NCI-H128 (cell line): ENCODE results near the gene CDC40.
"Not testable (repeated sequence)": the region's sequence is repeated elsewhere in the genome, so short reads cannot be mapped to it uniquely, and the experiment has no call there.

Experiments used
- DNase-seq: peaks from one replicate; lab custom pipeline; 2025; ENCODE audit not compliant: unreplicated experiment; lab: John Stamatoyannopoulos, UW

Gene CDC40

GRCh38 chr6:110198561-110198960 lies 18.3 kb downstream of the CDC40 start:
- DNase-seq = no peak

GRCh38 chr6:110201151-110201884 lies 21.1 kb downstream of the CDC40 start:
- DNase-seq = no peak

GRCh38 chr6:110207652-110208051 lies 27.4 kb downstream of the CDC40 start:
- no peak for DNase-seq

GRCh38 chr6:110211753-110212152 lies 31.5 kb downstream of the CDC40 start:
- no peak for DNase-seq

- no peak for DNase-seq
Measured at GRCh38 chr6:110214338-110214737, 34.1 kb downstream of the CDC40 start.

GRCh38 chr6:110216140-110216539 lies 35.9 kb downstream of the CDC40 start:
- DNase-seq = no peak

- no peak for DNase-seq
Measured at GRCh38 chr6:110217266-110217665, 37.0 kb downstream of the CDC40 start.

GRCh38 chr6:110221738-110222137 lies 41.5 kb downstream of the CDC40 start:
- no peak for DNase-seq

GRCh38 chr6:110226261-110226660 lies 46.0 kb downstream of the CDC40 start:
- no peak for DNase-seq

GRCh38 chr6:110232450-110232849 lies 52.2 kb downstream of the CDC40 start:
- DNase-seq = no peak

- DNase-seq = no peak
Measured at GRCh38 chr6:110233770-110234374, 53.6 kb downstream of the CDC40 start.

- DNase-seq = not testable (repeated sequence)
Measured at GRCh38 chr6:110236007-110236406, 55.8 kb downstream of the CDC40 start.

GRCh38 chr6:110239526-110240274 lies 59.5 kb downstream of the CDC40 start:
- DNase-seq = no peak

- DNase-seq = not testable (repeated sequence)
Measured at GRCh38 chr6:110244621-110245020, 64.4 kb downstream of the CDC40 start.

GRCh38 chr6:110246378-110246777 lies 66.2 kb downstream of the CDC40 start:
- no peak for DNase-seq

- DNase-seq = no peak
Measured at GRCh38 chr6:110246900-110247546, 66.8 kb downstream of the CDC40 start.

- no peak for DNase-seq
Measured at GRCh38 chr6:110250058-110250457, 69.8 kb downstream of the CDC40 start.

GRCh38 chr6:110250838-110251237 lies 70.6 kb downstream of the CDC40 start:
- no peak for DNase-seq

- DNase-seq = no peak
Measured at GRCh38 chr6:110255211-110255750, 75.1 kb downstream of the CDC40 start.

GRCh38 chr6:110256366-110256765 lies 76.1 kb downstream of the CDC40 start:
- no peak for DNase-seq

- no peak for DNase-seq
Measured at GRCh38 chr6:110265273-110265672, 85.0 kb downstream of the CDC40 start.
